ENCODE data around the gene ACSM4. TPM values are rescaled to one million over a fixed set of nuclear protein-coding genes. Genes with fewer than 3 reads are reported as not detected.
A peak's percentile ranks its signal among the peaks of the same experiment; 100 is the strongest.

The ACSM4 gene
- total RNA-seq, 4 donors from 2014 or later, result not detected

- Histone ChIP-seq H3K9me3 (peaks cover 0 to 6% (median 0%) of the 10 kb centered on the region in 4 donors), H3K27me3 (no peaks in the 10 kb centered on the region), H3K36me3 (no peaks in the 10 kb centered on the region), H3K27ac (no peak overlapping the region), H3K4me1 (no peaks in the 10 kb centered on the region), H3K4me3 (no peak overlapping the region)
- 89 to 92% methylated on average over 1 of the region's 1 CpG for WGBS, 2 donors
- no peak for DNase-seq (ENCODE audit: low spot score in 2 of 2)
- TF ChIP-seq POLR2A (IDR thresholded peaks at IDR 0.05) (no peak), EP300 (IDR thresholded peaks at IDR 0.05) (no peak)
- TF ChIP-seq, protein P1, sequence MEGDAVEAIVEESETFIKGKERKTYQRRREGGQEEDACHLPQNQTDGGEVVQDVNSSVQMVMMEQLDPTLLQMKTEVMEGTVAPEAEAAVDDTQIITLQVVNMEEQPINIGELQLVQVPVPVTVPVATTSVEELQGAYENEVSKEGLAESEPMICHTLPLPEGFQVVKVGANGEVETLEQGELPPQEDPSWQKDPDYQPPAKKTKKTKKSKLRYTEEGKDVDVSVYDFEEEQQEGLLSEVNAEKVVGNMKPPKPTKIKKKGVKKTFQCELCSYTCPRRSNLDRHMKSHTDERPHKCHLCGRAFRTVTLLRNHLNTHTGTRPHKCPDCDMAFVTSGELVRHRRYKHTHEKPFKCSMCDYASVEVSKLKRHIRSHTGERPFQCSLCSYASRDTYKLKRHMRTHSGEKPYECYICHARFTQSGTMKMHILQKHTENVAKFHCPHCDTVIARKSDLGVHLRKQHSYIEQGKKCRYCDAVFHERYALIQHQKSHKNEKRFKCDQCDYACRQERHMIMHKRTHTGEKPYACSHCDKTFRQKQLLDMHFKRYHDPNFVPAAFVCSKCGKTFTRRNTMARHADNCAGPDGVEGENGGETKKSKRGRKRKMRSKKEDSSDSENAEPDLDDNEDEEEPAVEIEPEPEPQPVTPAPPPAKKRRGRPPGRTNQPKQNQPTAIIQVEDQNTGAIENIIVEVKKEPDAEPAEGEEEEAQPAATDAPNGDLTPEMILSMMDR (IDR thresholded peaks at IDR 0.05), result no peak
Measured at GRCh38 chr12:7361265-7361664, 57.4 kb downstream of the ACSM4 start.

- Histone ChIP-seq H3K27ac (no peak overlapping the region), H3K9me3 (peaks cover 0 to 6% (median 0%) of the 10 kb centered on the region in 4 donors), H3K36me3 (no peaks in the 10 kb centered on the region), H3K27me3 (no peaks in the 10 kb centered on the region), H3K4me1 (no peaks in the 10 kb centered on the region), H3K4me3 (no peak overlapping the region)
- TF ChIP-seq EP300 (IDR thresholded peaks at IDR 0.05) (no peak), POLR2A (IDR thresholded peaks at IDR 0.05) (no peak)
- TF ChIP-seq, protein P1 (IDR thresholded peaks at IDR 0.05), result no peak
- no peak for DNase-seq (ENCODE audit: low spot score in 2 of 2)
- WGBS, 2 donors, result 76 to 89% methylated on average over 3 of the region's 3 CpGs
Measured at GRCh38 chr12:7362734-7363133, 58.9 kb downstream of the ACSM4 start.

GRCh38 chr12:7369274-7369729 is 65.4 kb downstream of the ACSM4 start:
- no peaks in the 10 kb centered on the region for H3K4me1 ChIP-seq
- no peaks in the 10 kb centered on the region for H3K36me3 ChIP-seq
- TF ChIP-seq POLR2A (IDR thresholded peaks at IDR 0.05), result no peak
- TF ChIP-seq, protein P1 (IDR thresholded peaks at IDR 0.05), result no peak
- no peak for TF ChIP-seq EP300 (IDR thresholded peaks at IDR 0.05)
- H3K4me3 ChIP-seq, result no peak overlapping the region
- 71 to 74% methylated on average over 10 of the region's 10 CpGs for WGBS, 2 donors
- DNase-seq (ENCODE audit: low spot score in 2 of 2), result no peak
- no peaks in the 10 kb centered on the region for H3K27me3 ChIP-seq
- H3K9me3 ChIP-seq, result no peaks in the 10 kb centered on the region
- no peak overlapping the region for H3K27ac ChIP-seq

DNA sequence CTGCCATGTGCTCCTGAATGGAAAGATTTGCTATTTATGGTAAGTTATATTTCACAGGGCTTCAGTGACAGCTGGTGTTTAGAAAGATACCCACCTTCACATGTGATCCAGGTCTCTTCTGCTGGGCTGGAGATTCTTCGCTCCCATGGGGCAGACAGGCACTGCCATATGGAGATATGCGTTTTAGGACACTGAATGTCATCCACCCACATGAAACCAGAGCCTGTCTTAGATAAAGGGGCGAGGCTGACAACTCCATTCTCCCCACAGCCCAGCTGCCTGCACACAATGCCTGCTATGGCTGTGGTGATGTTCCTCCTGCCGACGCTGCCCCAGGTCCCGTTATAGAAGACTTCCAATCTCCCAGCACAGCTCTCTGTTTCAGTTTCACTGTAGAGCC is 69.4 kb downstream of the ACSM4 start:
- H3K27ac ChIP-seq, result no peak overlapping the region
- H3K4me1 ChIP-seq, result no peaks in the 10 kb centered on the region
- TF ChIP-seq EP300 (IDR thresholded peaks at IDR 0.05) (no peak), POLR2A (IDR thresholded peaks at IDR 0.05) (no peak)
- TF ChIP-seq, protein P1 (IDR thresholded peaks at IDR 0.05), result no peak
- WGBS, 2 donors, result 70 to 72% methylated on average over 6 of the region's 6 CpGs
- DNase-seq (ENCODE audit: low spot score in 2 of 2), result no peak
- H3K4me3 ChIP-seq, result no peak overlapping the region
- no peaks in the 10 kb centered on the region for H3K9me3 ChIP-seq
- H3K27me3 ChIP-seq, result no peaks in the 10 kb centered on the region
- no peaks in the 10 kb centered on the region for H3K36me3 ChIP-seq

- Histone ChIP-seq H3K9me3 (no peaks in the 10 kb centered on the region), H3K27me3 (no peaks in the 10 kb centered on the region), H3K4me3 (no peak overlapping the region), H3K4me1 (no peaks in the 10 kb centered on the region), H3K36me3 (no peaks in the 10 kb centered on the region), H3K27ac (no peak overlapping the region)
- 47 to 54% methylated on average over 15 to 17 of the region's 17 CpGs for WGBS, 2 donors
- DNase-seq (ENCODE audit: low spot score in 2 of 2), result peak; percentile 14 to 15
- no peak for TF ChIP-seq POLR2A (IDR thresholded peaks at IDR 0.05)
- TF ChIP-seq EP300 (IDR thresholded peaks at IDR 0.05), result no peak
- TF ChIP-seq, protein P1 (IDR thresholded peaks at IDR 0.05), result peak in 1 of 5 experiments; percentile 31
Measured at GRCh38 chr12:7374423-7375144, 70.7 kb downstream of the ACSM4 start.
